ENCODE data around the gene RBM15. TPM values are rescaled to one million over a fixed set of nuclear protein-coding genes. Genes with fewer than 3 reads are reported as not detected.

Gene RBM15
- total and polyA plus RNA-seq, 2 of the 13 experiments (the other 11 are each of a cell fraction or from before 2014, with no cell fraction given) = 13.5 to 36.4 TPM

- TF ChIP-seq ZFX (CRISPR knock-in tag; IDR thresholded peaks at IDR 0.05; ENCODE audit: low read depth) = no peak
- no peak for TF ChIP-seq NCOA5 (CRISPR knock-in tag; IDR thresholded peaks at IDR 0.05)
Measured at GRCh38 chr1:110310300-110310699, 28.9 kb upstream of the RBM15 start (continued).

- FAIRE-seq = peak; percentile 71
- Histone ChIP-seq H3K9me3 (ENCODE audit: low read length) (no peaks in the 10 kb centered on the region), H3K27ac (ENCODE audit: extremely low read length, insufficient read depth, low read length) (no peak overlapping the region)
- TF ChIP-seq ZSCAN21 (CRISPR knock-in tag; IDR thresholded peaks at IDR 0.05; ENCODE audit: borderline replicate concordance) (0 out of 2 replicates have a peak, but pooled peaks have one; percentile 18), THAP11 (CRISPR knock-in tag; IDR thresholded peaks at IDR 0.05) (no peak), TCF7L2 (IDR thresholded peaks at IDR 0.05; ENCODE audit: low read depth, low read length) (no peak), MBNL3 (CRISPR knock-in tag; conservative IDR thresholded peaks at IDR 0.05) (no peak), CTCF (CRISPR knock-in tag; IDR thresholded peaks at IDR 0.05) (peak; percentile 97), ZNF296 (CRISPR knock-in tag; conservative IDR thresholded peaks at IDR 0.05) (no peak), ZNF562 (CRISPR knock-in tag; IDR thresholded peaks at IDR 0.05; ENCODE audit: borderline replicate concordance) (no peak), PITX1 (CRISPR knock-in tag; IDR thresholded peaks at IDR 0.05) (peak; percentile 56; the same call in 1 of the 2 replicates), ZNF546 (CRISPR knock-in tag; conservative IDR thresholded peaks at IDR 0.05) (no peak), CREBL2 (CRISPR knock-in tag; IDR thresholded peaks at IDR 0.05; ENCODE audit: borderline replicate concordance) (0 out of 2 replicates have a peak, but pooled peaks have one; percentile 31), ZNF501 (CRISPR knock-in tag; IDR thresholded peaks at IDR 0.05) (no peak), MIXL1 (CRISPR knock-in tag; IDR thresholded peaks at IDR 0.05) (no peak), FOSL2 (CRISPR knock-in tag; IDR thresholded peaks at IDR 0.05) (peak; percentile 34), ZNF720 (CRISPR knock-in tag; IDR thresholded peaks at IDR 0.05) (no peak)
Measured at GRCh38 chr1:110312188-110313121, 26.7 kb upstream of the RBM15 start.

More at GRCh38 chr1:110312188-110313121, 26.7 kb upstream of the RBM15 start:
- H4K20me1 ChIP-seq (ENCODE audit: insufficient read depth, low read length) = no peaks in the 10 kb centered on the region
- BruUV-seq (replicated peaks) = no TSS peak
- H3K4me2 ChIP-seq (ENCODE audit: low read depth, low read length) = peak overlapping the region; percentile 54
- peaks cover 0 to 5% of the 10 kb centered on the region in 2 experiments; a peak in 2 of 5 replicates for H3K27me3 ChIP-seq (ENCODE audit: control insufficient read depth in 1 of 2, insufficient read depth in 2 of 2, low read length in 2 of 2)
- H3K79me2 ChIP-seq (ENCODE audit: insufficient read depth, low read length) = no peaks in the 10 kb centered on the region
- peak overlapping the region; percentile 58 for H2AFZ ChIP-seq (ENCODE audit: low read length)
- in situ Hi-C loops (cut with HindIII; ENCODE audit: extremely low pct_ligation_motif_present, low pct_unique_long_range_greater_than_20kb) = loop anchor here (5.0 to 10.0 kb wide), 2 partner anchors 105 to 142 kb away; partner anchors contain the start of gene PROK1
- ChIA-PET CTCF (ENCODE audit: low intra/inter-chr PET ratio, low total read pairs) (interaction anchor here (0.9 to 4.1 kb wide), 4 partner anchors 104 to 148 kb away, joined by 3 to 57 read pairs (median 20); partner anchors contain the start of gene KCNC4), POLR2A (interaction anchor here (0.6 to 1.3 kb wide), 3 partner anchors 23 to 111 kb away, joined by 3 to 11 read pairs (median 3); partner anchors contain the start of gene RBM15)
- H3K9ac ChIP-seq (ENCODE audit: insufficient read depth, low read depth, low read length) = peak overlapping the region; percentile 31; the same call in 1 of the 2 replicates
- ATAC-seq = peak; percentile 99
- H3K36me3 ChIP-seq (replicated peaks in 1 of 2; ENCODE audit: control insufficient read depth in 1 of 2, insufficient read depth in 2 of 2, low read length in 2 of 2) = no peaks in the 10 kb centered on the region
- H3K4me1 ChIP-seq (ENCODE audit: insufficient read depth, low read length) = peaks cover 8% of the 10 kb centered on the region; the same call in 1 of the 2 replicates
- 44% methylated on average over 13 of the region's 14 CpGs for WGBS (ENCODE audit: low lambda C conversion rate)
- intact Hi-C loops (cut with micrococcal nuclease; ENCODE audit: unreplicated experiment) = loop anchor here (1.0 kb wide), 2 partner anchors 105 to 109 kb away; no protein-coding TSS in a partner anchor
- DNase-seq (ENCODE audit: low spot score) = peak; percentile 59
- peak overlapping the region in 1 of 3 experiments; percentile 4; a peak in 1 of 6 replicates for H3K4me3 ChIP-seq (replicated peaks in 1 of 3; ENCODE audit: insufficient read depth in 1 of 3, low read depth in 2 of 3, low read length in 3 of 3)

All from HepG2 (cell line).